Neural crest cell (in vitro differentiated cells): Measurements from ENCODE around the gene CD58. TPM values are rescaled to one million over a fixed set of nuclear protein-coding genes. Genes with fewer than 3 reads are reported as not detected.

Source experiments
- DNase-seq: peaks from one replicate; pipeline ENCODE4 v3.0.0; 2021; ENCODE audit warnings: low read depth, mixed read lengths, low spot score
- H3K27ac Mint-ChIP-seq: one replicate; pipeline ENCODE4 v1.8.0; 2021; ENCODE audit warnings: mild to moderate bottlenecking, mixed read lengths; ENCODE audit not compliant: unreplicated experiment
- H3K27me3 Mint-ChIP-seq: 2 replicates; pipeline ENCODE4 v1.8.0; 2021; ENCODE audit warnings: low read depth, mild to moderate bottlenecking, mixed read lengths
- H3K36me3 Mint-ChIP-seq: 2 replicates; pipeline ENCODE4 v1.8.0; 2021; ENCODE audit warnings: low read depth, mild to moderate bottlenecking, mixed read lengths
- H3K4me1 Mint-ChIP-seq: 2 replicates; pipeline ENCODE4 v1.8.0; 2021; ENCODE audit warnings: mixed read lengths
- H3K4me3 Mint-ChIP-seq: one replicate; pipeline ENCODE4 v1.8.0; 2021; ENCODE audit warnings: mild to moderate bottlenecking, mixed read lengths
- H3K9me3 Mint-ChIP-seq: 2 replicates; pipeline ENCODE4 v1.8.0; 2021; ENCODE audit warnings: mixed read lengths
- total RNA-seq: library from RNA; stranded (reverse); gene quantifications from 2 replicates; pipeline ENCODE4 v1.2.1, GENCODE V29; 2021
- TF ChIP-seq, protein P1 (sequence below): fragments of 200-600 bp; sonication (generic); conservative IDR thresholded peaks from 2 replicates; pipeline ENCODE4 v1.5.0; 2021; ENCODE audit warnings: antibody characterized with exemption, mild to moderate bottlenecking

Gene CD58
- total RNA-seq, 1 donor from 2014 or later, result 7.1 TPM

DNA sequence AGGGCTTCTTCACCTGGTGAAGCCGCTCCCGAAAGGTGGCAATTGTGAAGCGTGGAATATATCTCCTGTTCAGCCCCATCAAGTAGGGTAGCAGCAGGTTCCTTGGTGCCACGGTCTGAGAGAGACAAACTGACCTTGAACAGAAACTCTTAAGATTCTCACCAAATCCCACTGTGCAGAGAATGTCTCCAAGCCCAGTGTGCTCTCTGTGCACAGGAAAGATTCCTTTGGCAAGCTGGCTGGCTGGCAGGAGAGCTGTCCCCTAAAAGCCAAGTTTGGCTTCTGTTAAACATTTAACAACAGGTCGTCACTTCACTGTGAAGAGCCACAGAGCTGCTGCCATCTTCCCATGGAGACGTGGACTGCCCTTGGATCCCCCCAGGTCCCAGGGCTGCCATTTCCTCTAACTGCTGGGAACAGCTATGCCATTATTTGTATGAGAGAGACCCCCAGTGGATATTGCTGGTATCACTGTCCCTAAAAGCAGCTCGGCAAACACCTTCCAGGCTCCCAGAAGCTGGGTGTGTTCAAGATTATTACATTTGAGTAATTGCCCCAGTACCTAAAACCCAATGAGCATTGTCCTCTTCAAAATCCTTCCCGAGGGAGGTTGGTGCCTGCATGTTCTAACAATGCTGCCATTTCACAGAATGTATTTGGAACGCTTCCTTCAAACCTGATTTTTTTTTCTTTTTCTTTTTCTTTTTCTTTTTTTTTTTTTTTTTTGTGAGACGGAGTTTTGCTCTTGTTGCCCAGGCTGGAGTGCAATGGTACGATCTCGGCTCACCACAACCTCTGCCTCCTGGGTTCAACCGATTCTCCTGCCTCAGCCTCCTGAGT is 71.8 kb downstream of the CD58 start:
- Mint-ChIP-seq H3K4me3 (peak overlapping the region; percentile 2), H3K27ac (peak overlapping the region; percentile 58)
- TF ChIP-seq, protein P1, sequence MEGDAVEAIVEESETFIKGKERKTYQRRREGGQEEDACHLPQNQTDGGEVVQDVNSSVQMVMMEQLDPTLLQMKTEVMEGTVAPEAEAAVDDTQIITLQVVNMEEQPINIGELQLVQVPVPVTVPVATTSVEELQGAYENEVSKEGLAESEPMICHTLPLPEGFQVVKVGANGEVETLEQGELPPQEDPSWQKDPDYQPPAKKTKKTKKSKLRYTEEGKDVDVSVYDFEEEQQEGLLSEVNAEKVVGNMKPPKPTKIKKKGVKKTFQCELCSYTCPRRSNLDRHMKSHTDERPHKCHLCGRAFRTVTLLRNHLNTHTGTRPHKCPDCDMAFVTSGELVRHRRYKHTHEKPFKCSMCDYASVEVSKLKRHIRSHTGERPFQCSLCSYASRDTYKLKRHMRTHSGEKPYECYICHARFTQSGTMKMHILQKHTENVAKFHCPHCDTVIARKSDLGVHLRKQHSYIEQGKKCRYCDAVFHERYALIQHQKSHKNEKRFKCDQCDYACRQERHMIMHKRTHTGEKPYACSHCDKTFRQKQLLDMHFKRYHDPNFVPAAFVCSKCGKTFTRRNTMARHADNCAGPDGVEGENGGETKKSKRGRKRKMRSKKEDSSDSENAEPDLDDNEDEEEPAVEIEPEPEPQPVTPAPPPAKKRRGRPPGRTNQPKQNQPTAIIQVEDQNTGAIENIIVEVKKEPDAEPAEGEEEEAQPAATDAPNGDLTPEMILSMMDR, result peak; percentile 94

GRCh38 chr1:116497656-116498055 is 73.2 kb downstream of the CD58 start:
- no peaks in the 10 kb centered on the region for H3K27me3 Mint-ChIP-seq

More for the DNA sequence above, 71.8 kb downstream of the CD58 start:
- Mint-ChIP-seq H3K36me3 (no peaks in the 10 kb centered on the region), H3K4me1 (peaks cover 31% of the 10 kb centered on the region), H3K9me3 (no peaks in the 10 kb centered on the region), H3K27me3 (no peaks in the 10 kb centered on the region)
- peak; percentile 77 for DNase-seq

DNA sequence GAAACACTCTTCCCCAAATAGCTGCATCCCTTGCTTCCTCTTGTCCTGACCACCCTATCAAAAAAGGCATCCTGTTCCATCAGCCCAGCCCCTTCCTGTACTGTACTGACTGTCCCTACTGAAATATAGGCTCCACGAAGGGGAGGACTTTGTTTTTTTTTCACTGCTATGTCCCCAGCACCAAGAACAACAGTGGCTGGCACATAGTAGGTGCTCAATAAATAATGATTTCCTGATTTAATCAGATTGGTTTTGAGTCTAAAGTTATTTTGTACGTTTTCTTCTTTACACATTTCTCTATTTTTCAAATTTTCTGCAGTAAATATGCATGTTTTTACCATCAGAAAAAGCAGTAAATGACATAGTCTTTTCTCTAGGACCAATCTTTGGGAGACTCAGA is 73.9 kb downstream of the CD58 start:
- no peaks in the 10 kb centered on the region for H3K9me3 Mint-ChIP-seq
- H3K27ac Mint-ChIP-seq, result no peak overlapping the region
- H3K36me3 Mint-ChIP-seq, result no peaks in the 10 kb centered on the region
- H3K27me3 Mint-ChIP-seq, result no peaks in the 10 kb centered on the region
- TF ChIP-seq, protein P1, result no peak
- DNase-seq, result no peak
- H3K4me3 Mint-ChIP-seq, result peak overlapping the region; percentile 58
- H3K4me1 Mint-ChIP-seq, result peaks cover 43% of the 10 kb centered on the region

More at GRCh38 chr1:116497656-116498055, 73.2 kb downstream of the CD58 start:
- no peak for DNase-seq
- peaks cover 35% of the 10 kb centered on the region for H3K4me1 Mint-ChIP-seq
- TF ChIP-seq, protein P1, result no peak
- H3K4me3 Mint-ChIP-seq, result no peak overlapping the region
- peak overlapping the region; percentile 83 for H3K27ac Mint-ChIP-seq
- no peaks in the 10 kb centered on the region for H3K9me3 Mint-ChIP-seq
- no peaks in the 10 kb centered on the region for H3K36me3 Mint-ChIP-seq

DNA sequence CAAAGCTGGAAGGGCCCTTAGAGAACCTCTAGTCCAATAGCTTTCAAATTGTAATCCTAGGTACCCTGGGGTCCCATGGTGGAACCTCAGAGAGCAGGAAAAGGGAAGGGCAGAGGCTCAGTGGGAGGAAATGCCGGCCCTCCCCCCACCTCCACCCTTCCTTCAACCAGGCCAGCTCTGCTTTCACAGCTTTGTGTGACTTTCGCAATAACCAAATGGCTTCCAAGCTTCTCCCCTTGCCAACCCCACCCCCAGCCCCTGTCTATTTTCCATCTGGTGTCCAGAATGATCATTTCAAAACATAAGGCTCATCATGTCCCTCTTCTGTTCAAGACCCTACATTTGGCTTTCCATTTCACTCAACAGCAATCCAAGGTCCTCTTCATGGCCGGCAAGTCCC is 74.4 kb downstream of the CD58 start:
- TF ChIP-seq, protein P1, result no peak
- no peaks in the 10 kb centered on the region for H3K36me3 Mint-ChIP-seq
- H3K4me1 Mint-ChIP-seq, result peaks cover 48% of the 10 kb centered on the region
- no peak overlapping the region for H3K27ac Mint-ChIP-seq
- DNase-seq, result no peak
- H3K9me3 Mint-ChIP-seq, result no peaks in the 10 kb centered on the region
- no peaks in the 10 kb centered on the region for H3K27me3 Mint-ChIP-seq
- peak overlapping the region; percentile 58 for H3K4me3 Mint-ChIP-seq

DNA sequence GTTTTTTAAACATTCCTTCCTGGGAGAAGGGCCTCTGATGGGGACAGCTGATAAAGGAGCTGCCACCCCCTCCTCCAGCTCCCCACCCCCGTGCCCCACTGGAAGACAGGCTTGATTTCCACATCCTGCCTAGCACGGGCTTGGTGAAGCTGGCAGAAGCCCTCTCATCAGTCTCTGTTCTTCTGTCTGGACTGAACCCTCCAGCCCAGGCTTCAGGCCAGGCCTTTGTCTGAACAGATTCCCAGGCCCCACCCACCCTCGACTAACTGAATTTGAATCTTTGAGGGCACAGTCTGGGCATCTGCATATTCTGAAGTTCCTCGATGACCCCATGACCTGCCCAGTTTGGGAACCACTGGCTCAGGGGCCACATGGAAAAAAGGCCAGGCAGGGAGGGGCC is 75.3 kb downstream of the CD58 start:
- no peaks in the 10 kb centered on the region for H3K27me3 Mint-ChIP-seq
- no peaks in the 10 kb centered on the region for H3K9me3 Mint-ChIP-seq
- no peaks in the 10 kb centered on the region for H3K36me3 Mint-ChIP-seq
- no peak for DNase-seq
- TF ChIP-seq, protein P1, result no peak
- H3K27ac Mint-ChIP-seq, result no peak overlapping the region
- peaks cover 56% of the 10 kb centered on the region for H3K4me1 Mint-ChIP-seq
- no peak overlapping the region for H3K4me3 Mint-ChIP-seq
